Stimulated activated CD8-positive, alpha-beta memory T cell treated with anti-CD3 and anti-CD28 coated beads, Interleukin-12 subunit alpha, Interleukin-12 subunit beta, amount 100 ng/mL, for 24 hours (primary cell): ENCODE measurements around the gene SF3B4.
A peak's percentile ranks its signal among the peaks of the same experiment; 100 is the strongest.
"Not testable (repeated sequence)": the region's sequence is repeated elsewhere in the genome, so short reads cannot be mapped to it uniquely, and the experiment has no call there.

Experiments
- DNase-seq: peaks from one replicate; pipeline ENCODE4 v3.0.0-alpha.2; 2020; ENCODE audit errors: extremely low read depth

SF3B4 gene

GRCh38 chr1:149887456-149888246 is 40.0 kb downstream of the SF3B4 start:
- DNase-seq, result peak; percentile 52

GRCh38 chr1:149887196-149887455 is 40.5 kb downstream of the SF3B4 start:
- DNase-seq, result not testable (repeated sequence)

- peak; percentile 54 for DNase-seq
These were observed 41.0 kb downstream of the SF3B4 start for GRCh38 chr1:149886396-149887195.

- not testable (repeated sequence) for DNase-seq
These were observed 41.5 kb downstream of the SF3B4 start for GRCh38 chr1:149886121-149886395.

- DNase-seq, result no peak
These were observed 42.1 kb downstream of the SF3B4 start for GRCh38 chr1:149885339-149886120.

GRCh38 chr1:149884433-149885338 is 42.9 kb downstream of the SF3B4 start:
- DNase-seq, result no peak

GRCh38 chr1:149883598-149884247 is 43.9 kb downstream of the SF3B4 start:
- no peak for DNase-seq

GRCh38 chr1:149881876-149882275 is 45.7 kb downstream of the SF3B4 start:
- no peak for DNase-seq

GRCh38 chr1:149879556-149879955 is 48.0 kb downstream of the SF3B4 start:
- DNase-seq, result no peak

GRCh38 chr1:149877211-149877946 is 50.2 kb downstream of the SF3B4 start:
- DNase-seq, result no peak
